ENCODE measurements around the gene PTPRA.
"Not testable (repeated sequence)": the region's sequence is repeated elsewhere in the genome, so short reads cannot be mapped to it uniquely, and the experiment has no call there.

Gene PTPRA

GRCh38 chr20:2889797-2890196 lies 16.5 kb downstream of the PTPRA start:
- no peak for DNase-seq

GRCh38 chr20:2890742-2891141 lies 17.5 kb downstream of the PTPRA start:
- no peak for DNase-seq

- DNase-seq = no peak
These were observed 18.1 kb downstream of the PTPRA start for GRCh38 chr20:2891343-2891742.

- no peak for DNase-seq
These were observed 19.1 kb downstream of the PTPRA start for GRCh38 chr20:2892376-2892775.

- no peak for DNase-seq
These were observed 20.9 kb downstream of the PTPRA start for GRCh38 chr20:2894221-2894620.

GRCh38 chr20:2895154-2895553 lies 21.9 kb downstream of the PTPRA start:
- not testable (repeated sequence) for DNase-seq

- no peak for DNase-seq
These were observed 26.0 kb downstream of the PTPRA start for GRCh38 chr20:2899243-2899642.

GRCh38 chr20:2900845-2901592 lies 27.7 kb downstream of the PTPRA start:
- DNase-seq = no peak

- DNase-seq = no peak
These were observed 29.0 kb downstream of the PTPRA start for GRCh38 chr20:2902291-2902690.

GRCh38 chr20:2902818-2903217 lies 29.5 kb downstream of the PTPRA start:
- DNase-seq = no peak

- DNase-seq = no peak
These were observed 30.4 kb downstream of the PTPRA start for GRCh38 chr20:2903686-2904085.

GRCh38 chr20:2907519-2907918 lies 34.2 kb downstream of the PTPRA start:
- DNase-seq = no peak

- no peak for DNase-seq
These were observed 36.7 kb downstream of the PTPRA start for GRCh38 chr20:2909953-2910352.

GRCh38 chr20:2911200-2911599 lies 37.9 kb downstream of the PTPRA start:
- no peak for DNase-seq

- DNase-seq = no peak
These were observed 40.9 kb downstream of the PTPRA start for GRCh38 chr20:2914160-2914559.

GRCh38 chr20:2917266-2917665 lies 44.0 kb downstream of the PTPRA start:
- no peak for DNase-seq

GRCh38 chr20:2918096-2919049 lies 45.1 kb downstream of the PTPRA start:
- no peak for DNase-seq

- DNase-seq = no peak
These were observed 46.4 kb downstream of the PTPRA start for GRCh38 chr20:2919518-2920245.

GRCh38 chr20:2920473-2920872 lies 47.2 kb downstream of the PTPRA start:
- no peak for DNase-seq

GRCh38 chr20:2921506-2921905 lies 48.2 kb downstream of the PTPRA start:
- no peak for DNase-seq

GRCh38 chr20:2922957-2923356 lies 49.7 kb downstream of the PTPRA start:
- DNase-seq = no peak

- no peak for DNase-seq
These were observed 57.3 kb downstream of the PTPRA start for GRCh38 chr20:2930538-2930937.

GRCh38 chr20:2932498-2932897 lies 59.2 kb downstream of the PTPRA start:
- DNase-seq = peak in 1 of 2 experiments; percentile 4
